Measurements from ENCODE around the gene CUL1.

Gene CUL1

GRCh38 chr7:148732862-148733261 is 34.2 kb downstream of the CUL1 start:
- Histone ChIP-seq H3K9me3 (ENCODE audit: control insufficient read depth in 2 of 2, low read length in 2 of 2) (no peaks in the 10 kb centered on the region), H3K27me3 (ENCODE audit: control insufficient read depth in 1 of 2, insufficient read depth in 2 of 2, low read length in 2 of 2) (no peaks in the 10 kb centered on the region), H3K36me3 (ENCODE audit: control insufficient read depth in 2 of 2, insufficient read depth in 2 of 2, low read length in 2 of 2) (peaks cover 9 to 13% of the 10 kb centered on the region in 2 donors), H3K27ac (ENCODE audit: low read length) (no peak overlapping the region), H3K4me3 (ENCODE audit: low read length in 2 of 2) (no peak overlapping the region), H3K9ac (ENCODE audit: low read length in 2 of 2) (no peak overlapping the region), H3K4me1 (ENCODE audit: control insufficient read depth, insufficient read depth, low read length) (peaks cover 9% of the 10 kb centered on the region)

- H3K9ac ChIP-seq (ENCODE audit: low read length in 2 of 2): no peak overlapping the region
- H3K27ac ChIP-seq (ENCODE audit: low read length): no peak overlapping the region
- H3K4me3 ChIP-seq (ENCODE audit: low read length in 2 of 2): no peak overlapping the region
- no peaks in the 10 kb centered on the region for H3K27me3 ChIP-seq (ENCODE audit: control insufficient read depth in 1 of 2, insufficient read depth in 2 of 2, low read length in 2 of 2)
- peaks cover 13 to 20% of the 10 kb centered on the region in 2 donors for H3K36me3 ChIP-seq (ENCODE audit: control insufficient read depth in 2 of 2, insufficient read depth in 2 of 2, low read length in 2 of 2)
- H3K9me3 ChIP-seq (ENCODE audit: control insufficient read depth in 2 of 2, low read length in 2 of 2): no peaks in the 10 kb centered on the region
- H3K4me1 ChIP-seq (ENCODE audit: control insufficient read depth, insufficient read depth, low read length): peaks cover 9% of the 10 kb centered on the region
Measured at GRCh38 chr7:148733496-148733895, 34.8 kb downstream of the CUL1 start.

- Histone ChIP-seq H3K9ac (ENCODE audit: low read length in 2 of 2) (no peak overlapping the region), H3K27ac (ENCODE audit: low read length) (no peak overlapping the region), H3K36me3 (ENCODE audit: control insufficient read depth in 2 of 2, insufficient read depth in 2 of 2, low read length in 2 of 2) (peaks cover 18 to 20% of the 10 kb centered on the region in 2 donors), H3K4me1 (ENCODE audit: control insufficient read depth, insufficient read depth, low read length) (peaks cover 7% of the 10 kb centered on the region), H3K9me3 (ENCODE audit: control insufficient read depth in 2 of 2, low read length in 2 of 2) (no peaks in the 10 kb centered on the region), H3K27me3 (ENCODE audit: control insufficient read depth in 1 of 2, insufficient read depth in 2 of 2, low read length in 2 of 2) (no peaks in the 10 kb centered on the region), H3K4me3 (ENCODE audit: low read length in 2 of 2) (no peak overlapping the region)
Measured at GRCh38 chr7:148735141-148735540, 36.4 kb downstream of the CUL1 start.

GRCh38 chr7:148735967-148736366 is 37.3 kb downstream of the CUL1 start:
- Histone ChIP-seq H3K27ac (ENCODE audit: low read length) (no peak overlapping the region), H3K36me3 (ENCODE audit: control insufficient read depth in 2 of 2, insufficient read depth in 2 of 2, low read length in 2 of 2) (peaks cover 23 to 25% of the 10 kb centered on the region in 2 donors)

GRCh38 chr7:148738737-148739535 is 40.2 kb downstream of the CUL1 start:
- peaks cover 16% of the 10 kb centered on the region in 2 donors for H3K36me3 ChIP-seq (ENCODE audit: control insufficient read depth in 2 of 2, insufficient read depth in 2 of 2, low read length in 2 of 2)
- no peak overlapping the region for H3K27ac ChIP-seq (ENCODE audit: low read length)
- H3K4me3 ChIP-seq (ENCODE audit: low read length in 2 of 2): no peak overlapping the region
- no peaks in the 10 kb centered on the region for H3K9me3 ChIP-seq (ENCODE audit: control insufficient read depth in 2 of 2, low read length in 2 of 2)
- H3K9ac ChIP-seq (ENCODE audit: low read length in 2 of 2): no peak overlapping the region
- no peaks in the 10 kb centered on the region for H3K27me3 ChIP-seq (ENCODE audit: control insufficient read depth in 1 of 2, insufficient read depth in 2 of 2, low read length in 2 of 2)
- H3K4me1 ChIP-seq (ENCODE audit: control insufficient read depth, insufficient read depth, low read length): peaks cover 3% of the 10 kb centered on the region

More at GRCh38 chr7:148735967-148736366, 37.3 kb downstream of the CUL1 start:
- Histone ChIP-seq H3K27me3 (ENCODE audit: control insufficient read depth in 1 of 2, insufficient read depth in 2 of 2, low read length in 2 of 2) (no peaks in the 10 kb centered on the region), H3K4me1 (ENCODE audit: control insufficient read depth, insufficient read depth, low read length) (peaks cover 7% of the 10 kb centered on the region), H3K9ac (ENCODE audit: low read length in 2 of 2) (no peak overlapping the region), H3K9me3 (ENCODE audit: control insufficient read depth in 2 of 2, low read length in 2 of 2) (no peaks in the 10 kb centered on the region), H3K4me3 (ENCODE audit: low read length in 2 of 2) (no peak overlapping the region)

GRCh38 chr7:148746135-148746534 is 47.4 kb downstream of the CUL1 start:
- Histone ChIP-seq H3K36me3 (ENCODE audit: control insufficient read depth in 2 of 2, insufficient read depth in 2 of 2, low read length in 2 of 2) (peaks cover 0 to 5% of the 10 kb centered on the region in 2 donors), H3K9ac (ENCODE audit: low read length in 2 of 2) (no peak overlapping the region), H3K9me3 (ENCODE audit: control insufficient read depth in 2 of 2, low read length in 2 of 2) (no peaks in the 10 kb centered on the region), H3K27me3 (ENCODE audit: control insufficient read depth in 1 of 2, insufficient read depth in 2 of 2, low read length in 2 of 2) (no peaks in the 10 kb centered on the region), H3K27ac (ENCODE audit: low read length) (no peak overlapping the region), H3K4me3 (ENCODE audit: low read length in 2 of 2) (no peak overlapping the region), H3K4me1 (ENCODE audit: control insufficient read depth, insufficient read depth, low read length) (no peaks in the 10 kb centered on the region)

GRCh38 chr7:148747274-148747673 is 48.6 kb downstream of the CUL1 start:
- no peaks in the 10 kb centered on the region for H3K9me3 ChIP-seq (ENCODE audit: control insufficient read depth in 2 of 2, low read length in 2 of 2)
- H3K4me1 ChIP-seq (ENCODE audit: control insufficient read depth, insufficient read depth, low read length): no peaks in the 10 kb centered on the region
- peaks cover 0 to 5% of the 10 kb centered on the region in 2 donors for H3K36me3 ChIP-seq (ENCODE audit: control insufficient read depth in 2 of 2, insufficient read depth in 2 of 2, low read length in 2 of 2)
- no peaks in the 10 kb centered on the region for H3K27me3 ChIP-seq (ENCODE audit: control insufficient read depth in 1 of 2, insufficient read depth in 2 of 2, low read length in 2 of 2)
- H3K9ac ChIP-seq (ENCODE audit: low read length in 2 of 2): no peak overlapping the region
- no peak overlapping the region for H3K27ac ChIP-seq (ENCODE audit: low read length)
- no peak overlapping the region for H3K4me3 ChIP-seq (ENCODE audit: low read length in 2 of 2)

- Histone ChIP-seq H3K27ac (ENCODE audit: low read length) (no peak overlapping the region), H3K36me3 (ENCODE audit: control insufficient read depth in 2 of 2, insufficient read depth in 2 of 2, low read length in 2 of 2) (peaks cover 0 to 5% of the 10 kb centered on the region in 2 donors), H3K9me3 (ENCODE audit: control insufficient read depth in 2 of 2, low read length in 2 of 2) (no peaks in the 10 kb centered on the region), H3K9ac (ENCODE audit: low read length in 2 of 2) (no peak overlapping the region), H3K4me1 (ENCODE audit: control insufficient read depth, insufficient read depth, low read length) (no peaks in the 10 kb centered on the region), H3K4me3 (ENCODE audit: low read length in 2 of 2) (no peak overlapping the region), H3K27me3 (ENCODE audit: control insufficient read depth in 1 of 2, insufficient read depth in 2 of 2, low read length in 2 of 2) (no peaks in the 10 kb centered on the region)
Measured at GRCh38 chr7:148750442-148751355, 52.0 kb downstream of the CUL1 start.

GRCh38 chr7:148753224-148753623 is 54.5 kb downstream of the CUL1 start:
- Histone ChIP-seq H3K4me3 (ENCODE audit: low read length in 2 of 2) (no peak overlapping the region), H3K27ac (ENCODE audit: low read length) (no peak overlapping the region), H3K4me1 (ENCODE audit: control insufficient read depth, insufficient read depth, low read length) (no peaks in the 10 kb centered on the region), H3K36me3 (ENCODE audit: control insufficient read depth in 2 of 2, insufficient read depth in 2 of 2, low read length in 2 of 2) (peaks cover 10 to 13% of the 10 kb centered on the region in 2 donors), H3K9ac (ENCODE audit: low read length in 2 of 2) (no peak overlapping the region), H3K27me3 (ENCODE audit: control insufficient read depth in 1 of 2, insufficient read depth in 2 of 2, low read length in 2 of 2) (no peaks in the 10 kb centered on the region), H3K9me3 (ENCODE audit: control insufficient read depth in 2 of 2, low read length in 2 of 2) (no peaks in the 10 kb centered on the region)

GRCh38 chr7:148754912-148755311 is 56.2 kb downstream of the CUL1 start:
- peaks cover 14 to 15% of the 10 kb centered on the region in 2 donors for H3K36me3 ChIP-seq (ENCODE audit: control insufficient read depth in 2 of 2, insufficient read depth in 2 of 2, low read length in 2 of 2)
- no peaks in the 10 kb centered on the region for H3K4me1 ChIP-seq (ENCODE audit: control insufficient read depth, insufficient read depth, low read length)
- no peaks in the 10 kb centered on the region for H3K27me3 ChIP-seq (ENCODE audit: control insufficient read depth in 1 of 2, insufficient read depth in 2 of 2, low read length in 2 of 2)
- H3K9ac ChIP-seq (ENCODE audit: low read length in 2 of 2): no peak overlapping the region
- no peaks in the 10 kb centered on the region for H3K9me3 ChIP-seq (ENCODE audit: control insufficient read depth in 2 of 2, low read length in 2 of 2)
- no peak overlapping the region for H3K4me3 ChIP-seq (ENCODE audit: low read length in 2 of 2)
- H3K27ac ChIP-seq (ENCODE audit: low read length): no peak overlapping the region
